Raji (cell line): ENCODE data around the gene NSD1.

ENCODE experiments used
- POLR2A ChIP-seq: IDR thresholded peaks from 2 replicates; pipeline ENCODE4 v1.6.1; 2011; ENCODE audit warnings: low read depth, low read length, control low read depth; ENCODE audit not compliant: insufficient read depth

Gene NSD1

DNA sequence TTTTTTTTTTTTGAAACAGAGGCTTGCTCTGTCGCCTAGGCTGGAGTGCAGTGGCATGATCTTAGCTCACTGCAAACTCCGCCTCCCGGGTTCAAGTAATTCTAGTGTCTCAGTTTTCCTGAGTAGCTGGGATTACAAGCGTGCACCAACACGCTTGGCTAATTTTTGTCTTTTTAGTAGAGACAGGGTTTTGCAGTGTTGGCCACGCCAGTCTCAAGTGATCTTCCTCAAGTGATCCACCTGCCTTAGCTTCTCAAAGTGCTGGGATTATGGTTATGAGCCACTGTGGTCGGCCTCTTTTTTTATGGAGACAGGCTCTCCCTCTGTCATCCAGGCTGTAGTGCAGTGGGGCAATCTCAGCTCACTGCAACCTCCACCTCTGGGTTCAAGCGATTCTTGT, 87.0 kb downstream of the NSD1 start:
- no peak for TF ChIP-seq POLR2A

- no peak for TF ChIP-seq POLR2A
Observed at GRCh38 chr5:177222269-177222668, 88.7 kb downstream of the NSD1 start.

- TF ChIP-seq POLR2A: no peak
Observed at GRCh38 chr5:177225798-177226197, 92.2 kb downstream of the NSD1 start.

GRCh38 chr5:177226860-177227259, 93.3 kb downstream of the NSD1 start:
- TF ChIP-seq POLR2A: no peak

DNA sequence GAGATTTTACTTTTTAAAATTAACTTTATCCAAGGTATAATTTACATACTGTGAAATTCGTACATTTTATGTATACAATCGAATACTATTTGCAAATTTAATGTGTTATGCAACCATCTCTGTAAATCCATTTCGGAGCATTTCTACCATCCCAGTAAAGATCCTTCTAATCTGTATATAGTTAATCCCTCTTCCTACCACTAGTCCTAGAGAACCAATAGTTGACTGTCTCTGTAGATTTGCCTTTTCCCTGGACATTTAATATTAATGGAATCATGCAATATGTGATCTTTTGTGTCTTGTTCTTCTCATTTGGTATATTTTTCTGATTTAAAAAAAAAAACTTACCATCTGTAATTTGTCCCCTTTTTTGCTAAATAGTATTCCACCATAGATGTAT, 95.2 kb downstream of the NSD1 start:
- TF ChIP-seq POLR2A: no peak

DNA sequence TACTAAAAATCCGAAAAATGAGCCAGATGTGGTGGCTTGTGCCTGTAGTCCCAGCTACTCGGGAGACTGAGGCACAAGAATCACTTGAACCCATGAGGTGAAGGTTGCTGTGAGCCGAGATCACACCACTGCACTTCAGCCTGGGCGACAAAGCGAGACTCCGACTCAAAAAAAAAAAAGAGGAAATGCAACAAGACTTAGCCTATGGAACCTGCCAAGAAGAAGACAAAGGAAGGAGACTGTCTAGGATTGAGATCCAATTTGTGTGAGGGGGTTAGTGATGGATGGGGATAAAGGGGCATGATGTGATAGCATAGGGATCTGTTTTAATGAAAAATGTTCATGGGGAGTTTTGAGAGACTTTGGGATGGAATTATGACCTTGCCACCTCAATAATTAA, 97.1 kb downstream of the NSD1 start:
- no peak for TF ChIP-seq POLR2A

- no peak for TF ChIP-seq POLR2A
Observed at GRCh38 chr5:177231479-177232250, 98.1 kb downstream of the NSD1 start.

GRCh38 chr5:177232358-177232757, 98.8 kb downstream of the NSD1 start:
- no peak for TF ChIP-seq POLR2A

GRCh38 chr5:177232761-177233160, 99.2 kb downstream of the NSD1 start:
- no peak for TF ChIP-seq POLR2A

DNA sequence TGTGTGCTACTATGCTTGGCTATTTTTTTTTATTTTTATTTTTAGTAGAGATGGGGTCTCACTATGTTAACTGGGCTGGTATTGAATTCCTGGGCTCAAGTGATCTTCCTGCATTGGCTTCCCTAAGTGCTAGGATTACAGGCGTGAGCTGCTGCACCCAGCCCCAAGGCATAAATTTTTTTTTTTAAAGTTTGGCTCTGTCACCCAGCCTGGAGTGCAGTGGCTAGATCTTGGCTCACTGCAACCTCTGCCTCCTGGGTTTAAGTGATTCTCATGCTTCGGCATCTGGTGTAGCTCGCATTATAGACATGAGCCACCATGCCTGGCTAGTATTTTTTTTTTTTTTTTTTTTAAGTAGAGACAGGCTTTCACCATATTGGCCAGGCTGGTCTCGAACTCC, 99.6 kb downstream of the NSD1 start:
- TF ChIP-seq POLR2A: no peak

DNA sequence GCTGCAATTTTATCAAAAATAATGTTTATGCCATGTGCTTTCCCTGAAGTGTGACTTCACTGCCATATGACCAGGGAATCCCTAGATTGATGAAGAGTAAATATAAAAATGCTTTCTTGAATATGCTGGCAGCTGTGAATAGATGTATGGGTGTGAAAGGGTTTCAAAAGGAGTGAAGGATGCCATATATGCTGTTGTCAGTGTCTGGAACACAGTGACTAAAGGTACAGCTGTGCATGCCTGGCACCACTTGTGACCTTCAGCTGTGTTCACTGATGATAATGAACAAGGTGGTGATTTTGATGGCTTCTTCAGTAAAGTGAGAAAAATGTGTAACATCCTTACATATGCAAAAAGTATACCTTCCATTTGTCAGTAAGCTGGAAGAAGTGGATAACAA, 100.2 kb downstream of the NSD1 start:
- no peak for TF ChIP-seq POLR2A

GRCh38 chr5:177234841-177235240, 101.3 kb downstream of the NSD1 start:
- TF ChIP-seq POLR2A: no peak

DNA sequence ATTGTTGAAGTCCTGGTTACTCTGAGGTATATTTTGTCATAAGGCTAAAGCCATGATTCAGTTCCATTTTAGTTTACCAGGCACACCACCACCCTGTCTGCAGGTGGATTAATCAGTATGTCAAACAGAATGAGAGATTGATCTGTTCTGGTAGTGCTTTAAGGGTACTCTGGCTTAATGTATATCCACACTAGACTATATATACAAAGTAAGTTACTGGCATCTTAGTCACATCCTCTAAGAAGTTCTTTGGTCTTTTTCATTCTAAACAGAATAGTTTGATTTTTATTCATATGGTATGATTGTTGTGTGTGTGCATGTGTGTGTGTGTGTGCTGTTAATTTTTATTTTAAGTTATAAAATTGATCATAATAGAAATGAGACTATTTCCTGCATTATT, 108.2 kb downstream of the NSD1 start:
- TF ChIP-seq POLR2A: no peak

GRCh38 chr5:177242304-177242703, 108.7 kb downstream of the NSD1 start:
- no peak for TF ChIP-seq POLR2A

- TF ChIP-seq POLR2A: no peak
Observed at GRCh38 chr5:177249761-177250537, 116.4 kb downstream of the NSD1 start.

DNA sequence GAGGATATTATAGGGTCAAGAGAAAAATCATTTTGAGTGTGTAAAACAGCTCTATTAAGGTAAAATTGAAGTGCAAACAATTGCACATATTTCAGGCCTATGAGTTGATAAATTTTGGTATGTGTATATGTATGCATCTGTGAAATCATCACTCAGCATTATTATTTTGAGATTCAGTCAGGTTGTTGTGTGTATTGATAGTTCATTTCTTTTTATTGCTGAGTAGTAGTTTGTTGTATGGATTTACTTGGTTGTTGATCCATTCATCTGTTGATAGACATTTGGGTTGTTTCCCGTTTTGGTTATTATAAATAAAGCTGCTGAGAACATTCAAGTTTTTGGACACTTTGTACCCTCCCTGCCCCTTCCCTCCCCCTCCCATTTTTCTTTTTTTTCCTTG, 119.7 kb downstream of the NSD1 start:
- no peak for TF ChIP-seq POLR2A
